Panc1 (cell line): ENCODE results near the gene SLC25A15.
A peak's percentile ranks its signal among the peaks of the same experiment; 100 is the strongest.

ENCODE experiments used
- CTCF ChIP-seq: fragments of 450-650 bp; IDR thresholded peaks from 2 replicates; pipeline ENCODE4 v1.5.1; 2017; ENCODE audit warnings: mild to moderate bottlenecking
- POLR2AphosphoS5 ChIP-seq: IDR thresholded peaks from 2 replicates; pipeline ENCODE4 v1.6.1; 2012; ENCODE audit warnings: mild to moderate bottlenecking, low read depth, low read length, moderate library complexity
- REST ChIP-seq, 2 experiments: IDR thresholded peaks; 2 replicates each; pipeline ENCODE4 v1.6.1; 2011 to 2012; ENCODE audit warnings: low read depth in 2 of 2, control low read depth in 1 of 2, low read length in 1 of 2, mild to moderate bottlenecking in 1 of 2, moderate library complexity in 1 of 2; ENCODE audit not compliant: insufficient read depth in 1 of 2
- SIN3A ChIP-seq: IDR thresholded peaks from 2 replicates; pipeline ENCODE4 v1.6.1; 2012; ENCODE audit warnings: low read depth, mild to moderate bottlenecking, low read length, moderate library complexity, borderline replicate concordance; ENCODE audit not compliant: insufficient read depth
- TCF7L2 ChIP-seq: IDR thresholded peaks from 2 replicates; pipeline ENCODE4 v1.6.1; 2011; ENCODE audit warnings: mild to moderate bottlenecking, low read depth, low read length, inconsistent platforms

- TF ChIP-seq CTCF: peak; percentile 80
- no peak for TF ChIP-seq REST (IDR thresholded peaks at IDR 0.05; ENCODE audit: insufficient read depth in 1 of 2, low read depth in 2 of 2, low read length in 1 of 2)
- TF ChIP-seq POLR2AphosphoS5: no peak
- TF ChIP-seq TCF7L2: no peak
- TF ChIP-seq SIN3A: no peak
These were observed 12.1 kb upstream of the SLC25A15 start for GRCh38 chr13:40777166-40777808.
